HG02798 (cell line): Measurements from ENCODE around the gene ATG7.
"Not testable (repeated sequence)": the region's sequence is repeated elsewhere in the genome, so short reads cannot be mapped to it uniquely, and the experiment has no call there.

Source experiments
- ATAC-seq: cut with Tn5 transposase; IDR thresholded peaks from one replicate; pipeline ENCODE4 v1.9.1; 2021; ENCODE audit warnings: mild to moderate bottlenecking; ENCODE audit not compliant: unreplicated experiment, poor library complexity

ATG7 gene

GRCh38 chr3:11346416-11346815, 74.2 kb downstream of the ATG7 start:
- ATAC-seq, result no peak

DNA sequence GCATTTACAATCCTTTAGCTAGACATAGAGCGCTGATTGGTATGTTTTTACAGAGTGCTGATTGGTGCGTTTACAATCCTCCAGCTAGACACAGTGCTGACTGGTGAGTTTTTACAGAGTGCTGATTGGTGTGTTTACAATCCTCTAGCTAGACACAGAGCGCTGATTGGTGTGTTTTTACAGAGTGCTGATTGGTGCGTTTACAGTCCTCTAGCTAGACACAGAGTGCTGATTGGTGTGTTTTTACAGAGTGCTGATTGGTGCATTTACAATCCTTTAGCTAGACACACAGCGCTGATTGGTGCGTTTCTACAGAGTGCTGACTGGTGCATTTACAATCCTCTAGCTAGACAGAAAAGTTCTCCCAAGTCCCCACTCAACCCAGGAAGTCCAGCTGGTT, 76.7 kb downstream of the ATG7 start:
- not testable (repeated sequence) for ATAC-seq

DNA sequence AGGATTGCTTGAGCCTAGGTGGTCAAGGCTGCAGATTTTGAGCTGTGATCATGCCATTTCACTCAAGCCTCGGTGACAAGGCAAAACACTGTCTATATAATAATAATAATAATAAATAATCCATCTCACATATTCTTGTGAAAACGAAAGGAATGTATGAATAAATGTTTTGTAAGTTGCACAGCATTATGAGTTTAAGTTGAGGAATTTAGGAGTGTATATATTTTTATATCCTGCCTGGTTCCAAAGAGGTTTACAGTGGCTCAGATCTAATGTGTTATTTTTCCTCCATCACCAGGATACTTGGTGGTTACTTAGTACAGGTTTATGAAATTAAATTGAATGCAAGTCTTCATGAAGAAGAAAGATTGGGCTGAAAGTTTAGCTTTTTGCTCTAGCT, 77.2 kb downstream of the ATG7 start:
- no peak for ATAC-seq

GRCh38 chr3:11350374-11350773, 78.2 kb downstream of the ATG7 start:
- ATAC-seq, result no peak

GRCh38 chr3:11351451-11351850, 79.3 kb downstream of the ATG7 start:
- no peak for ATAC-seq

GRCh38 chr3:11356269-11356668, 84.1 kb downstream of the ATG7 start:
- no peak for ATAC-seq

DNA sequence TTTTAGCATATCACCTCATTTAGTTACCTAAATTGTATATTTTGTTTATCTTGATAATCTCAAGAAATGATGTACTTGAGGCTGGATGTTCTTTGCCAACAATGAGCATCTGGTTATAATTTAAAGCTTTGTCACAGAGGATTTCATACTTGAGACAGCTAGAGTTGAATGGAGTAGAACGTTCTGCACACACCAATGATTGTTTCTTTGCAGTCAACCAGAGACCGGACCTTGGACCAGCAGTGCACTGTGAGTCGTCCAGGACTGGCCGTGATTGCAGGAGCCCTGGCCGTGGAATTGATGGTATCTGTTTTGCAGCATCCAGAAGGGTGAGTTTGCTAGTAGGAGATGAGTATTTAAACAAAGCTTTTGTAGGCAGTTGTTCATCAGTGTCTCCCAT, 90.4 kb downstream of the ATG7 start:
- no peak for ATAC-seq

GRCh38 chr3:11363715-11364114, 91.5 kb downstream of the ATG7 start:
- no peak for ATAC-seq

DNA sequence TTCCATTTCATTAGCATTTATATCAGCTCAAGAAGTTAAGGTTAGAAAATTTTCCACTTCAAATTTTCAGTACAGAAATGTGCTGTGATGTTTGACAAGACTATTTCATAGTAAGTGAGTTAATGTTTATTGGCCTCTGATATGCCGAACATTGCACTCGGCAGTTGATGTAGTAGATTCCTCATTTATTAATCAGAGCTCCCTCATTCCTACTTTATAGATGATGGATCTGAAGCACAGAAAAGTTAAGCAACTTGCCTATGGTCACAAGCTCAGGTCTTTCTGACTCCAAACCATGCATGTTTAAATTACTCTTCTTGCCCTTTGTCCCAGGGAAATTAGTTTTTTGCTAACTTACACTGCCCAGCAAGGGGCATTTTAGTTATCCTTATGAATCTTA, 92.0 kb downstream of the ATG7 start:
- no peak for ATAC-seq

DNA sequence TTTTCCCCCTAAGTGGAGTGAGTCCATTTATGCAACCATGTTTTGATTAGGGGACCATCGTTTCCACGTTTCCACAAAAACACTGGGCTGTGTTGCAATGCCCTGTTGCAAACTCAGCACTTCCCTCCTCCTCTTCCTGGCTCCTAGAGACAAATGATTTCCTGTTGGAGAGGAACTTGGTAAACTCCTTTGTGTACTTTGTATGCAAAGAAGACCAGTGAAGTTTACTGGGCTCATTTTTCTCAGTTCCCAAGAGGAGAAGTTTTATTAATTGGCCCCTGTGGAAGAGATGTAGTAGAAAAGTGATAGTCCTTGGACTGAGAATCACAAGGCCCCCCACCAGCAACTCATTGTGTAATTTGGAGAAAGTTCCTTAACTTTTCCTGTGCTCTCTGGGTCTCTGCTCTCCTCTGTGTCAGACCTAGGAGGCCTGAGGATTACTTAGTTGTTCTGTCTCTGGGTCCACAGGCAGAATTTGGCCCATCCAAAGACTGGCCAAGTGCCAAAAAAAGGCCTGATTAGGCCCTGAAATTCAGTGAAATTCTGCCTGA, 95.0 kb downstream of the ATG7 start:
- no peak for ATAC-seq

DNA sequence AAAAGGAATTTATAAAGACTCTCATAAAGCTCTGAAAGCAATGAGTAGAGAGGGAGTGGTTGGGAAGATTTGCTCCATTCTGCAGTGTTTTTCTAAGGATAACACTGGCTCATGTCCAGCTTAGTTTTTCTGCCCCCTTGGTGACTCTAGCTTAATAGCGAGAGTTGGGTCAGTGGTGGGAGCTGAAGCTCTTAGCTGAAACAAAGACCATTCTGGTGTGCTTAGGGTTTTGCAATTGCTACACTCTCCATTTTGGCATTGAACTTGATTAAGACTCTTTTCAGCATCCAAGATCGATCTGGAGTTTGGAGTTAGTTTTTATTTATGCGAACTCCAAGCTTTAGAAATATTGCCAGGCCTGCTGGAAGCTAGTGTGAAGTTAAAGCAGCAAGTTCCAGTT, 98.0 kb downstream of the ATG7 start:
- ATAC-seq, result no peak

DNA sequence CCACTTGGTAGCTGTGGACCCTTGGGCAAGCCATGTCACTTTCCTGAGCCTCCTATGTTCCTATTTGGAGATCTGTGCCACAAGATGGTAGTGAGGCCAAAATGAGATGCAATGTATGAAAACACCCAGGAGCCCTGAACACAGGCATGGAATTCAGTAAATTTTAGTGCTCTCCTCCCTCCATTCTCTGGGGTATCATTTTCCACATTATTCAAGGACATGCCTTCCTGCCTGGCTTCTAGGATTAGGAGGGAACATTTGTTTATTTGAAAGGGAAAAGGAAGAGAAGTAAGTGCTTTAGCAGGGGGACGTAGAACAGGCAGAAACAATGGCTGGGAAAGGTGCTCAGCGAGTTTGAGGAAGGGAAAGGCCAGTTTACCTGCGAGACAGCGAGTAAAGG, 98.8 kb downstream of the ATG7 start:
- ATAC-seq, result no peak

DNA sequence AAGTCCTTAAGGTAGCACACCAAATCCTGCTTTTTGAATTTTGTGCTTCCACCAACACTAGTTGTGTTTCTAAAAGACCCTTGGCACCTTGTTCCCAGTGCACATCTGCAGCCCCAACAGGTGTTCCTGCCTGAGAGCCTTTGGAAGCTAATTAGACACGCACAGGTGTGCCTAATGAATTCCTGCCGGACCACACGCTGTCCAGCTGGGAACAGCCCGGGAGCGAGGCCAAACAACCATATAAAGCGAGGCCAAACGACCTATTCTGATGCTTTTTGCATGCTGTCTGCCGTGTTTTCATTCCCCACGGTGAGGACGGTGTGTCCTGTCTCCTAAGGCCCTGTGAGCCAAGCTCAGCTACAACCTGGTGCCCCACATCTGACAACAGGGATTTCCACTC, 99.5 kb downstream of the ATG7 start:
- ATAC-seq, result no peak

GRCh38 chr3:11373235-11373634, 101.0 kb downstream of the ATG7 start:
- ATAC-seq, result no peak

DNA sequence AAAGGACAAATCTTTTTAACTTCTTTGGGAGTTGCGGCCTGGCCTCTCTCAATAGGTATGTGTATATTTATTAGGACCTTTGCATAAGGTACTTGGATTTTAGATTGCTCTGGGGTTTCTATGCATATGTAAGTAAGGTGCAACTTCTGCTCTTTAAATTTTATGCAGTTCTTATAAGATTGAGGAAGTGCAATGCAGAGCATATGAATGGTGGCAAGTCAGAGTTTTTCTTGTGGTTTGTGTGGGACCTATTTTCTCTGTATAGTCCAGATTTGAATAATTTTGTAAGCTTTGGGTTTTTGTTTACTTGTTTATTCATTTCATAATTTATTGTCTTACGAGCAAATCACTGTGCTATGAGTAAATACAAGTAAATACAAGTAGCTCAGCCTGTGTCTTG, 101.5 kb downstream of the ATG7 start:
- ATAC-seq, result no peak

DNA sequence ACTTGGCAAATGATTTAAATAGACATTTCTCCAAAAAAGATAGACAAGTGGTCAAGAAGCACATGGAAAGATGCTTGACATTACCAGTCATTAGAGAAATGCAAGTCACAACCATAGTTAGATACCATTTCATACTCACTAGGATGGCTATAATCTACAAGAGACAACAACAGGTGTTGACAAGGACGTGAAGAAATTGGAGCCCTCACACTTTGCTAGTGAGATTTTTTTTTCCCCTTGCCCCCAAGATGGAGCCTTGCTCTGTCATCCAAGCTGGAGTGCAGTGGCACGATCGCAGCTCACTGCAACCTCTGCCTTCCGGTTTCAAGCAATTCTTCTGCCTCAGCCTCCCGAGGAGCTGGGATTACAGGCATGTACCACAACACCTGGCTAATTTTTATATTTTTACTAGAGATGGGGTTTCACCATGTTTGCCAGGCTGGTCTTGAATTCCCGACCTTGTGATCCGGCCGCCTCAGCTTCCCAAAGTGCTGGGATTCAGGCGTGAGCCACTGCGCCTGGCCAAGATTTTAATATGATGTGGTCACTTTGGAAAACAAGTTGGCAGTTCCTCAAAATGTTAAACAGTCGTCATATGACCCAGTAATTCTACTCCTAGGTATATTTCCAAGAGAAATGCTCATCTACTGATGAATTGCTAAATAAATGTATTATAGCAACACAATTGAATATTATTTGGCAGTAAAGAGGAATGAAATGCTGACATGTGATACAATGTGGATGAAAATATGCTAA, 103.3 kb downstream of the ATG7 start:
- ATAC-seq, result no peak

GRCh38 chr3:11377719-11378118, 105.5 kb downstream of the ATG7 start:
- ATAC-seq, result no peak

DNA sequence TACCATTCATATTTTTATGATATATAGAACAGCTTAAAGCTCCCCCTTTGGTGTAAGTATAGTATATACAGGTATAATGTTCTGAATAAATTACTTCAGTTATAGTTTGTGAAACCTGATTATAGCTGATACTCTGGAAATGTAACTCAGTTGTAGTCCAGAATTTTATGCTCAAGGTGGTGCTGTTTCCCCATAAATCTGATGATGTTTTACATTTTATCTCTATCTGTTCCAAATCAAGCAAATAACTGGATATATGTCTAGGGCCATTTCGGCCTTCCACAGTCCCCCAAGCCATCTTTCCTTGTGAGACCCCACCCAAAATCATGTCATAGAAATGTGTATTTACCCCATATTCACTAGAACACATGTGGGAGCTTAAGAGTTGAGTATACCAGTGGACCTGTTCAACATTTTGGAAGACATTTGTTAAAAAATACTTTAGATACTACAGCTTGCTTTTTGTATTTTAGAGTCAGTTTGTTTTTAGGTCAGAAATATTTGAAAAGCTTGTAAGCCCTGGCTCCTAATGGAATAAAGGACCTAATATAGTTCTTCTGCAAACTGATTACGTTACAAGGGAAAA, 107.1 kb downstream of the ATG7 start:
- ATAC-seq, result no peak

GRCh38 chr3:11379824-11380701, 107.9 kb downstream of the ATG7 start:
- no peak for ATAC-seq

DNA sequence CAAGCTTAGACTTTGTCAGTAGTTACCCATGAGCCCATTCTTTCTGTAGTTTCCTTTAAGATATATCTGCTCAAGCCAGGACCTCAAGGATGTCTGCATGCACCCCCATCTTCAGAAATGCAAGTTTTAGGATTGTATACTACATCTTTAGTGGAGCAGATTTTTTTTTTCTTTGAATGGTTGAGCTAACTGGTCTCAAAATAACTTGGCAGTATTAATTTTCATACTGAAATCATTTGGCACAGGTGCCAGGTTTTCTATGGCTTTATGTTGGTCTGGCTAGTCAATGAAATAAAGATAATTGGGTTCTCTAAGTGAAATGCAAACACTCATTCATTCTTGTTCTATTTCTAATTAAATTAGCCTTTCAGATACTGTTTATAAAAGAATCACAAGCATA, 108.9 kb downstream of the ATG7 start:
- ATAC-seq, result no peak

DNA sequence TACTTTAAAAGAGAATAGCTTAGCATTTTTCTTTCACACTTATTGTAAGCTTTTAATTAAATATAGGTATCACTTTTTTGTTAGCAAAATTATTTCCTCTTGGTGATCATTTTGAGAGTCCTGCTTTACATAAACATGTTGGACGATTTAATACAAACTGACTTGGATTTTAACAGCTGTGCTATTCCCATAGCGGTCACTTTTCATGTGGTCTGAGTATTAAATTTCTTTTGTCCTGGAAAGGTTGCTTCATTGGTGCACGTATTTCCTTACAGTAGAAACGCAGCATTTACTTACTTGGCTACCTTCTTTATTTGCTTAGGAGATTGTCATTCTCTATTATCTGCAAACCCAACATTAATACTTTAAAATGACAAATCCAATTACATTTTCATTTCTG, 109.4 kb downstream of the ATG7 start:
- no peak for ATAC-seq
